Esophagus squamous epithelium (tissue), 5 donors: ENCODE results near the gene NAXE. TPM values are rescaled to one million over a fixed set of nuclear protein-coding genes. Genes with fewer than 3 reads are reported as not detected.

ENCODE experiments used
- DNase-seq: peaks from one replicate; lab custom pipeline; 2025; lab: John Stamatoyannopoulos, UW
- H3K27ac ChIP-seq, 4 donors: fragments of 200-600 bp; sonication (generic); one replicate each; pipeline ENCODE4 v1.5.1; 2016 to 2019; ENCODE audit warnings: mild to moderate bottlenecking in 1 of 4
- H3K27me3 ChIP-seq, 4 donors: fragments of 200-600 bp; sonication (generic); 1 replicate in 3 of 4; 2 replicates in 1 of 4; pipeline versions ENCODE4 v1.5.1 to v1.6.0; 2017 to 2021; ENCODE audit warnings: antibody characterized with exemption in 1 of 4
- H3K36me3 ChIP-seq, 3 donors: fragments of 200-600 bp; sonication (generic); one replicate each; pipeline ENCODE4 v1.5.1; 2016 to 2019
- H3K4me1 ChIP-seq, 3 donors: fragments of 200-600 bp; sonication (generic); one replicate each; pipeline ENCODE4 v1.5.1; 2017 to 2019
- H3K4me3 ChIP-seq, 4 donors: fragments of 200-600 bp; sonication (generic); 1 replicate in 3 of 4; 2 replicates in 1 of 4; pipeline ENCODE4 v1.5.1; 2016 to 2019; ENCODE audit warnings: mild to moderate bottlenecking in 2 of 4, moderate library complexity in 1 of 4
- H3K9me3 ChIP-seq, 3 donors: fragments of 200-600 bp; sonication (generic); one replicate each; pipeline ENCODE4 v1.5.1; 2016 to 2019
- POLR2A ChIP-seq, 4 donors: fragments of 450-650 bp; IDR thresholded peaks; one replicate each; pipeline ENCODE4 v1.6.1; 2017; ENCODE audit warnings: antibody characterized with exemption in 4 of 4, mild to moderate bottlenecking in 4 of 4, moderate library complexity in 3 of 4
- WGBS, 2 donors: methylation state at CpG; one replicate each; pipeline ENCODE4 v1.1.5; 2018; 5-methylcytosine and 5-hydroxymethylcytosine counted together
- intact Hi-C: fragments of 100-400 bp; cut with DNase I; formaldehyde crosslinking; loops from one replicate; pipeline ENCODE4 v1.15.0; 2022
- total RNA-seq, 4 donors: library from RNA; depleted of rRNA; stranded (reverse); fragments of >200 nt; gene quantifications; one replicate each; pipeline ENCODE4 v1.1.0, GENCODE V29; 2016
- TF ChIP-seq, protein P1 (sequence below), 6 experiments: fragments of 450-650 bp in 4 of 6; fragments of 200-600 bp in 2 of 6; sonication (generic) in 2 of 6; IDR thresholded peaks; one replicate each; pipeline ENCODE4 v1.5.1; 2016 to 2019; ENCODE audit warnings: antibody characterized with exemption in 6 of 6, mild to moderate bottlenecking in 4 of 6, moderate library complexity in 4 of 6
- donor health status: DM: yes; HTN: yes; CAD: no.

NAXE gene
- total RNA-seq, 4 donors from 2014 or later = 36.5 to 64.4 (median 52.8) TPM

DNA sequence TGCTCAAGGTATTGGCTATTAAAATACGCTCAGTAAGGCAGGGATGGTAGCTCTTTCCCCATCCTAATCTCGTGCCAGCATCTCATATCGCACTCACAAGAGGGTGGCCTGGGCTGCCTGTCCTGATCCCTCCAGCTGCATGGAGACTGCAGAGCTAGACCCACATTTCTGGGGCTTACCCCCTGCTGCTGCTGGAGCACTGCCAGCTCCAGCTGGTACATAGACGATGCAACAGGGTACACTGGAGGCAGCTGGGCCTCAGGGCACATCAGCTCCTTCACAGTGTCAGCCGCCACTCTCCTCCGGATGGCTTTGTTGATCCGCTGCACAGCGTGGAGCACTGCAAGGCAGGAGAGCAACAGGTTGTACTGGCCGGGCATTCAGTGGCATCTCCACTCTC, 35.2 kb upstream of the NAXE start:
- H3K4me3 ChIP-seq = no peak overlapping the region
- H3K27ac ChIP-seq = no peak overlapping the region
- no peak for TF ChIP-seq POLR2A (IDR thresholded peaks at IDR 0.05)
- TF ChIP-seq, protein P1, sequence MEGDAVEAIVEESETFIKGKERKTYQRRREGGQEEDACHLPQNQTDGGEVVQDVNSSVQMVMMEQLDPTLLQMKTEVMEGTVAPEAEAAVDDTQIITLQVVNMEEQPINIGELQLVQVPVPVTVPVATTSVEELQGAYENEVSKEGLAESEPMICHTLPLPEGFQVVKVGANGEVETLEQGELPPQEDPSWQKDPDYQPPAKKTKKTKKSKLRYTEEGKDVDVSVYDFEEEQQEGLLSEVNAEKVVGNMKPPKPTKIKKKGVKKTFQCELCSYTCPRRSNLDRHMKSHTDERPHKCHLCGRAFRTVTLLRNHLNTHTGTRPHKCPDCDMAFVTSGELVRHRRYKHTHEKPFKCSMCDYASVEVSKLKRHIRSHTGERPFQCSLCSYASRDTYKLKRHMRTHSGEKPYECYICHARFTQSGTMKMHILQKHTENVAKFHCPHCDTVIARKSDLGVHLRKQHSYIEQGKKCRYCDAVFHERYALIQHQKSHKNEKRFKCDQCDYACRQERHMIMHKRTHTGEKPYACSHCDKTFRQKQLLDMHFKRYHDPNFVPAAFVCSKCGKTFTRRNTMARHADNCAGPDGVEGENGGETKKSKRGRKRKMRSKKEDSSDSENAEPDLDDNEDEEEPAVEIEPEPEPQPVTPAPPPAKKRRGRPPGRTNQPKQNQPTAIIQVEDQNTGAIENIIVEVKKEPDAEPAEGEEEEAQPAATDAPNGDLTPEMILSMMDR (IDR thresholded peaks at IDR 0.05) = no peak
- H3K4me1 ChIP-seq = peaks cover 0 to 8% (median 0%) of the 10 kb centered on the region in 3 donors
- H3K27me3 ChIP-seq = no peaks in the 10 kb centered on the region
- H3K9me3 ChIP-seq = no peaks in the 10 kb centered on the region
- intact Hi-C loops = no loop called here
- WGBS, 2 donors = 67 to 81% methylated on average over 6 of the region's 9 CpGs
- no peaks in the 10 kb centered on the region for H3K36me3 ChIP-seq
- DNase-seq = no peak

DNA sequence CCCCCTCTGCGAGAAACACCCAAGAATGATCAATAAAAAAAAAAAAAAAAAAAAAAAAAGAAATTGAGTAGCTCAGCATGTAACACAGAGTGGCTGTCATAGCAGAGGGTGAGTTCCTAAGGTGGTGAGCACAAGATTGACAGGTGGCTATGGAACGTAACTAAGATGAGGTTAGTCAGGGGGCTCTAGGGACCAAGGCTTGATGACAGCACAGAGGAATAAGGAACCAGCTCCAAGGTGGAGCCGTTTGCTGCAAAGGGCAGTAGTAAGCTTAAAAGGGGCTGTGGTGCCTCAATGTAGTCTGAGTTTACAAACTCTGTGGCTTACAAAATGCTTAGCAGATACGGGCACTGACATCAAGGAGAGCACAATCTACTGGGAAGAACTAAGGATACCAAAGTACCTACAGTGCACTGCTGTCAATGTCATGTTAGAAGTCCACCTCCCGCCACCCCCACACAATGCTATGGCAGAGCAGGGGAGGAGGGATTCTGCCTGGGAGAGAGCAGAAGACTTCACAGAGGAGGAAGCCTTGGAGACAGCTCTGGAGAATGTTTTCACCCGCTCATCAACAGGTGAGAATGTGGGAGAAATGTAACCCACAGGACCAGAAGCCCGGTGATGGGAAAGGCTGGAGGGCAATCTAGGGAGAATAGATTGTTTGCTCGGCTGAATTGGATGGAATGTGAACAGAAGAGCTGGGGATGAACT, 32.3 kb upstream of the NAXE start:
- no peaks in the 10 kb centered on the region for H3K9me3 ChIP-seq
- H3K27ac ChIP-seq = no peak overlapping the region
- no peak for DNase-seq
- no peak for TF ChIP-seq POLR2A (IDR thresholded peaks at IDR 0.05)
- TF ChIP-seq, protein P1 (IDR thresholded peaks at IDR 0.05) = no peak
- intact Hi-C loops = no loop called here
- H3K4me3 ChIP-seq = no peak overlapping the region
- peaks cover 0 to 8% (median 0%) of the 10 kb centered on the region in 3 donors for H3K4me1 ChIP-seq
- H3K27me3 ChIP-seq = no peaks in the 10 kb centered on the region
- WGBS, 2 donors = 66% methylated on average over 7 of the region's 8 CpGs
- H3K36me3 ChIP-seq = no peaks in the 10 kb centered on the region

DNA sequence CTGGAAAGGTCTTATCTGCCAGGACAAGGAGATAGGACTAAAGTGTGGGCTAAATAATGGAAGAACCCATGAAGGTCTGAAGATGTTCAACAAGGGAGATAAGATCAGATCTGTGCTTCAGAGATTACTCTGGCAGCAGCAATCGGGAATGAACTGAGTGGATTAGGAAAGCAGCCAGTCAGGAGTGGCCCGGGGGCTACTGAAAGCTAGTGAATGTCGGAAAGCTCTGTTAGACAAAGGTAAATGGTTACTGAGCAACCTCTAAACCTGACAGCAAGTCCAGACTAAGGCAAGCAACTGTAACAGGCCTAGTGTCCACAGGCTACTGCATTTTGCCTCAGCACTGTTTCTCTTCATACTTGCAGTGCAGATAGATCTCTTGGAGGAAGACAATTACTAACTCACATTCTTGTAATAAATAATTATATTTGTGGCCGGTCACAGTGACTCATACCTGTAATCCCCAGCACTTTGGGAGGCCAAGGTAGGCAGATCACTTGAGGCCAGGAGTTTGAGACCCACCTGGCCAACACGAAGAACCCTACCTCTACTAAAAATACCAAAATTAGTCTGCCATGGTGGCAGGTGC, 31.7 kb upstream of the NAXE start:
- Histone ChIP-seq H3K4me1 (peaks cover 0 to 8% (median 0%) of the 10 kb centered on the region in 3 donors), H3K27me3 (no peaks in the 10 kb centered on the region), H3K27ac (no peak overlapping the region), H3K9me3 (no peaks in the 10 kb centered on the region), H3K36me3 (no peaks in the 10 kb centered on the region), H3K4me3 (no peak overlapping the region)
- 37 to 59% methylated on average over 5 of the region's 5 CpGs for WGBS, 2 donors
- intact Hi-C loops = no loop called here
- TF ChIP-seq, protein P1 (IDR thresholded peaks at IDR 0.05) = no peak
- no peak for TF ChIP-seq POLR2A (IDR thresholded peaks at IDR 0.05)
- DNase-seq = no peak

DNA sequence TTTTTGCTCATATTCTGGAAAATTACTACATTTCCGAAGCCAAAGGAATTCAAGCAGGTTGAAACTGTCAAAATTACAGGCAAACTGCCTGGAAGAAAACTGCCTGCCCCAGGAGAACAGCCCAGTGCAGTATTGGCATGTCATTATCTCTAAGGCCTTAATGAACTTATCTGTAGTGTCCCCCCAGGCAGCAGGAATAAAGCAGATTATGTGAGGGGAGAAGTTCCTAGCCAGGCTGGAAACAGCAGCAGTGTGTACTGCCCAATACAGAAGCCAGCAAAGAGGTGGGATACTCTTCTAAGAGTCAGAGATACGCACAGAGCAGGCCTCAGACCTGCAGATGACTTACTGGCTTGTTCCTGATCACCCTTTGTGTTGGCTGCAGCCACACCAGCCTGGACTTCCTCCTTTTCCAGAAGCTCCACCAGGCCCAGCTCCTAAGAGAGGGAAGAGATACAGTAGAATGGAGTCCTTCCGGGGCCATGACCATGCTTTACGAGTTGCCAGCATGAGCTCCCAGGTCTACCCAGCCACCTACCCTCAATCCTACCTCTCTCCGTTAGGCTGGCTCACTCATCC, 30.9 kb upstream of the NAXE start:
- Histone ChIP-seq H3K9me3 (no peaks in the 10 kb centered on the region), H3K27ac (no peak overlapping the region), H3K36me3 (no peaks in the 10 kb centered on the region), H3K27me3 (no peaks in the 10 kb centered on the region), H3K4me1 (peaks cover 0 to 8% (median 0%) of the 10 kb centered on the region in 3 donors), H3K4me3 (no peak overlapping the region)
- no peak for DNase-seq
- 74 to 75% methylated on average over 4 to 5 of the region's 5 CpGs for WGBS, 2 donors
- intact Hi-C loops = no loop called here
- no peak for TF ChIP-seq POLR2A (IDR thresholded peaks at IDR 0.05)
- TF ChIP-seq, protein P1 (IDR thresholded peaks at IDR 0.05) = no peak

DNA sequence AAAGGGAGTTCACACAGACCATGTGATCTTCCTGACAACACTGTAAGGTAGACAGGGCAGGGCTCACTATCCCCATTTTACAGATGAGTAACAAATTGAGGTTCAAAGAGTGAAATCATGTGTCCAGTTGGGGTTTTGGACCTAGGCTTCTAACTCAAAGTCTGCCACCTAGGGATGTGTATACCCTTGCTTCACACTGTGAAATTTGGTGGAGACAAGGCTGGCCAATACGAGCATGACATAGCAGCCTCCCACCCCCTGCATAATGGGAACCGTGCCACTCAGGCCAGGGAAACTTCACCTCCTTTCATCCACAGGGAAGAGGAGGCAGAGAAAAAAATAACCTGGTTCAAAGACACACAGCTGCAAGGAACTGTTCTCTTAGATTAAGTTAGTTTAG, 26.1 kb upstream of the NAXE start:
- Histone ChIP-seq H3K4me3 (no peak overlapping the region), H3K36me3 (no peaks in the 10 kb centered on the region), H3K9me3 (no peaks in the 10 kb centered on the region), H3K4me1 (peaks cover 0 to 4% (median 0%) of the 10 kb centered on the region in 3 donors), H3K27ac (no peak overlapping the region), H3K27me3 (no peaks in the 10 kb centered on the region)
- TF ChIP-seq, protein P1 (IDR thresholded peaks at IDR 0.05) = no peak
- no peak for TF ChIP-seq POLR2A (IDR thresholded peaks at IDR 0.05)
- no peak for DNase-seq
- 80 to 85% methylated on average over 1 to 2 of the region's 2 CpGs for WGBS, 2 donors
- intact Hi-C loops = no loop called here
